GM18861 (cell line): ENCODE results near the gene ZBTB8B.
"Not testable (repeated sequence)": the region's sequence is repeated elsewhere in the genome, so short reads cannot be mapped to it uniquely, and the experiment has no call there.

Experiments used
- ATAC-seq: cut with Tn5 transposase; IDR thresholded peaks from one replicate; pipeline ENCODE4 v1.9.1; 2021; ENCODE audit not compliant: unreplicated experiment

ZBTB8B gene

DNA sequence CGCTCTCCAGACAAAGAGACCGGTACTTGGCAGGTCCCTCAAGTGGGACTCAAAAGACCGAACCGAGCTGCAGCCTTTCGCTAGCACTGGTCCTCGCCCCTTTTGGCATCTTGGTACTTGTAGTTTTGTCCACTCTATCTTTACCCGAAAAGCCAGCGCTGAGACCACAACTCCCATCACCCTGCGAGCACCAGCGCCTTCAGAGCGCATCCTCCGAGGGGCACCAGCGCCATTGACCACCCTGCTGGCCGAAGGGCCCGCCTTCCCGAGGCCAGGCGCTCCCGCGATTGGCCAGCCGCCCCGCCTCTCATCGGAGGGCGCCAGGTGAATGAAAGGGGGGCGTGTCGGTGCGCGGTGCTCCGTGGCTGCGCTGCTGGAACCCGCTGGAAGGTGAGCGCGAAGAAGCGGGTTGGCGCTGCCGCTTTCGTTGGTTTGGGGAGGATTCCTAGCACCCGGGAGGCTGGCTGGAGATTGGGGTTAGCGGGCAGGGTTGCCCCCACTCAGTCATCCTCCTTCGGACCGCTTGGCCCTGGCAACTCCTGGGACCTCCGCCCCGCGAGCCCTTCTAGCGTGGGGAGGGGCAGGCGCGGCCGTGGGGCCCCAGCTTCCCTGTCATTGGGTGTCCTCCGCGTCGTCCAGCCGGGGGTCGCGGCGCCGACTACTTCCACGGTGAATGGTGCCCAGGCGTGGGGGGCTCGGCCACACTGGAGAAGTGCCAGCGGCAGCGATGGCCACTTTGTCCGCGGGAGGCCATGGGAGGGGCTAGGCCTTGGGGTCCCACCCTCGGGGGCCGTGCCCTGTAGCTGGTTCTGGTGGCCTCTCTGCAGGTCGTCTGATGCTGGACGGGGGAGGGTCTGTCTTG, at the start of gene ZBTB8B:
Gene ZBTB8B (plus strand): TSS at position 357 of the 862 bp plus-strand sequence. CDS start 5,553 bp downstream, outside the sequence.
- ATAC-seq, result no peak

DNA sequence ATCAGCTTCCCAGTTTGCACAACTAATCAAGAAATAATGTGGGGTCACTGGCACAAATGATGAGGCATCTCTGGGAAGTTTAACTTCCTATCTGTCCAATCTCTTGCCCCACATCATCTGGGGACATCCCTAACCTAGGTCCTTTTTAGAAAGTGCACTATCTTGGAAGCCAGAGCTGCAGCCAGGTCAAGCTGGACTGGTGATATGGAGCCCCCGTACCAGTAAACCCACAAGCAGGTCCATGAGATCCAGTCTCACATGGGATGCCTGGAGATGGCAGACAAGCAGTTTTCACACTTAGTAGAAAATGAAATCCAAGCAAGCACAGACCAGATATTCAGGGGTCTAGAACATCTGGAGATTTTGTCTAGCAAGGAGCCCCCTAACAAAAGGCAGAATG, 43.1 kb upstream of the ZBTB8B start:
- ATAC-seq, result no peak

DNA sequence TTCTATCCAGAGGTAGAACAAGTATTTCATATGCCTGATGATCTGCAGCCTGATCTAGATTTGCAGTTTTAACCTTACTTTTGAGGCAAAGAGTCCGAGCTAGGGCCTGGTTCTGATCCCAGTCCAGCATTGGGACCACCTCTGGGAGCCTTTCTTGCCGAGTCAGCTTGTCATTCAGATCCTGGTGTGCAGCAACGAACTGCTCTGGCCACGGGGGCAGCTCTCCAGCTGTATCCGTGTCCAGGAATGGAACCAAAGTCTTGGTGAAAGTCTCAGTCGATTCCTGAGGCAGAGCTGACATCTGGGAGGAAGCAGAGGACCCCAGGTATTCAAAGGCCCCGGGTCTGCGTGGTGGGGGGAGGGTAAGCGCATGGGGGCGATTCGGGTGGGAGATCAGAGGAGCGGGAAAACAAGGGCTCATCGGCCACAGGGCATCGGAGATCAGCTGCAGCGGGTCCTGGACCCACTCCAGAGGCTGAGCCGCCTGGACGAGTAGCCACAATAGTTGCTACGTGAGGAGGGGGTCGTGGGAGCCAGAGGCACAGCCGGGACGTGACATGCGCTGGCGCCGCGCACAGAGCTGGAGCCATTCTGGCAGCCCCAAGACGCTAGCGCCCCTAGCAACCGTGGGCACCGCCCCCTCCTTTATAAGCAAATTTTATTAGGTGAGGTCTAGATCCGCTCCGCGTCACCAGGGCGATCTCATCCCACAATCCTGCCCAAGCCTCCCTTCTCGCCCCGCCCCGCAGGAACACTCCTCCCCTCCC, 38.2 kb upstream of the ZBTB8B start:
- no peak for ATAC-seq

DNA sequence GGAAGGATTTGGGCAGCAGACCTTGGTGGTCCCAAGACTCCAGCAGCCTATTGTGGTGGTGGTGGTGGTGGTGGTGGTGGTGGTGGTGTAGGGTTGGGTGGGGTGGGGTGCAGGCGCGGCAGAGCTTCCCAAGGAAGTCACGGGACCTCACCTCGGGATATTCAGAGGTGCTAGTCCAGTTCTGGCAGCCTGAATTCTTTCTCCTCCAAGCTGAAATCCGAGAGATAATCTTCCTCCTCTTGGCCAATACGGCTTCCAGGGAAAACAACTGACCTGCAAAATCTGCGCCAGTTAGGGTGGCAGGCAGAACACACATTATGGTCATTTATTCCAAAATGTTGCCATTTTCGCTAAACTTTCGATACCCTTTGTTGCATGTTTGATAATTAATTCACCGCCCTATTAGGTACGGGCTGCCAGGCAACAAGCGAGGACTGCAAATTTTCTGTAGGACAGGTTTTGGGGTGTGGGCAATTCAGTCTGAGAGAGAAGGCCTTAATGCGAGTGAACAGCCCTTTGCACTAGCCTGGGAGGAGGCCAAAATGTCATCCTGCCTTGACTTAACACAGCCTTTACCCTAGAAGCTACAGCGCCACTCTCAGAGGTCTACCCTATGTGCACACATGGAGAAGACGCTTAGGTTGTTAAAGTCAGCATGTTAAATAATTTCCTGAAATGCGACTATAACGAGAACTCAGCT, 37.5 kb upstream of the ZBTB8B start:
- ATAC-seq, result no peak

DNA sequence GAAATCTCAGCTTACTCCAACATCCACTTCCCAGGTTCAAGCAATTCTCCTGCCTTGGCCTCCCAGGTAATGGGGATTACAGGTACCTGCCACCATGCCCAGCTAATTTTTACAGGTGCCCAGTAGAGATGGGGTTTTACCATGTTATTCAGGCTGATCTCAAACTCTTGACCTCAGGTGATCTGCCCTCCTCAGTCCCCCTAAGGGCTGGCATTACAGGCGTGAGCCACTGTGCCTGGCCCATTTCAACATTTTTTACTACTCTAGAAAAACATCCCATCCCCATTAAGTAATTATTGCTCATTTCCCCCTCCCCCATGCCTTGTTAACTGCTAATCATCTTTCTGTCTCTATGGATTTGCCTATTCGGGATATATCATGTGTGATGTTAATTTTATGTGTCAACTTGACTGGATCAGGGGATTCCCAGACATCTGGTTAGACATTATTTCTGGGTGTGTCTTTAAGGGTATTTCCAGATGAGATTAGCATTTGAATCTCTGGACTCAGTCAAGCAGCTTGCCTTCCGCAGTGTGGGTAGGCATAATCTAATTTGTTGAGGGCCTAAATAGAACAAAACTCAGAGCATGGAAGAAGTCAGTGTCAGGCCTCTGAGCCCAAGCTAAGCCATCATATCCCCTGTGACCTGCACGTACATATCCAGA, 33.0 kb upstream of the ZBTB8B start:
- no peak for ATAC-seq

DNA sequence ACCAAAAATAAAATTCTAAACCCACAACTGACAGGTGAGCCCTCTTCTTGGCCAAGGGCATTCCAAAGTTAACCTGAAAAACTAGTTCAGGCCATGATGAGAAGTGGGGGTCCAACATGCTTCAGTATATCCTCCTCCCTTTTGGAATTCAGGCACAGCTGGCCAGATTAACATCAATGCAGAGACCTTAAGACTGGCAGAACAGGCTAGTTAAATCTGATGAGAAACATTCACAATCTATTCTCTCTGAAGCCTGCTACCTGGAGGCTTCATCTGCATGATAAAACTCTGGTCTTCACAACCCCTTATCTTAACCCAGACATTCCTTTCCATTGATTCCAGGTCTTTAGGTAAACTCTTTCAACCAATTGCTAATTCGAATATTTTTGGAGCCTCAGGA, 26.7 kb upstream of the ZBTB8B start:
- no peak for ATAC-seq

DNA sequence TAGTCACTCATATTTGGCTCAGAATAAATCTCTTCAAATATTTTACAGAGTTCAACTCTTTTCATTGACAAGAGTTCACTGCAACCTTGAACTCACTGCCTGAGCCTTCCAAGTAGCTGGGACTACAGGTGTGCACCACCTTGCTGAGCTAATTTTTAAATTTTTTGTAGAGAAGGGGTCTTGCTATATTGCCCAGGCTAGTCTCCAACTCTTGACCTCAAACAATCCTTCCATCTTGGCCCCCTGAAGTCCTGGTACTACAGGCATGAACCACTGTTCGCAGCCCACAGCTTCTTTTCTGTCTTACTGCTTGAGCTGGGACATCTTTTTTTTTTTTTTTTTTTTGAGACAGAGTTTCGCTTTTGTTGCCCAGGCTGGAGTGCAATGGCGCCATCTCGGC, 26.1 kb upstream of the ZBTB8B start:
- ATAC-seq, result not testable (repeated sequence)

DNA sequence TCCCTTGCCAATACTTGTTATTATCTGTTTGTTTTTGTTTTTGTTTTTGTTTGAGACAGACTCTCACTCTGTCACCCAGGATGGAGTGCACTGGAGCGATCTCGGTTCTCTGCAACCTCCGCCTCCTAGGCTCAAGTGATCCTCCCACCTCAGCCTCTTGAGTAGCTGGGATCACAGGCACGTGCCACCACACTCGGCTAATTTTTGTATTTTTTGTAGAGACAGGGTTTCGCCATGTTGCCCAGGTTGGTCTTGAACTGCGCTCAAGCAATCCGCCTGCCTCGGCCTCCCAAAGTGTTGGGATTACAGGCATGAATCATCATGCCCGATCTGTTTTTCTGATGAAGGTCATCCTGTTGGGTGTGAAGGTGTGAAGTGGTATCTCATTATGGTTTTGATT, 23.4 kb upstream of the ZBTB8B start:
- ATAC-seq, result not testable (repeated sequence)

DNA sequence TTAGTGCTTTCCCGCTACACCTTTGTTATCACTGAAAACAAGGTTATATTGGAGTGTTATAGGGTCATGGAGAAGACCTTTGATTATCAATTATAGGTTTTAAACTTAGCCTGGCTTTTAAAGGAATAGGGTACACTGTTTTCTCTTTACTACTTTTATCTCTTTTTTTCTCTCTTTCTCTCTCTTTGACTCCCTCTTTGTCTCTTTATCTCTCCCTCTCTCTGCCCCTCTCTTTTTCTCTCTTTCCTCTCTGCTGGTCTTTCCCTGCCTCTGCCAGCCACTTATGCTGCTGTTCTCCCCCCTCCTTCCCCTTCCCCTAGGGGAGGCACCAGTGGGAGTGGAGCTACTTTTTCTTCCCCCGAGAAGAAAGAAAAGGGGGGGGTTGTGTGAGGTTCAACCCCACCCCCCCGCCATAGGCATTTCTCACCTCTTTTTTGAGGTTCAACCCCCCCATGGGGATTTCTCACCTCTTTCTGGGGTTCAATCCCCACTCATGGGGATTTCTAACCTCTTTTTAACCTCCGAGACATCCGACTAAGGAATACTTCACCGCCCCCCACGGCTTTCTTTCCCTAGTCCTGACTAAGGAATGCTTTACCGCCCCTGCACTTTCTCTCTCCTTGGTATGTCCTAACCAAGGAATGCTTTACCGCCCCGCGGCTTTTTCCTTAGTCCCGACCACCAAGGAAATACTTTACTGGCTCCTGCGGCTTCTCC, 17.2 kb upstream of the ZBTB8B start:
- ATAC-seq, result no peak

DNA sequence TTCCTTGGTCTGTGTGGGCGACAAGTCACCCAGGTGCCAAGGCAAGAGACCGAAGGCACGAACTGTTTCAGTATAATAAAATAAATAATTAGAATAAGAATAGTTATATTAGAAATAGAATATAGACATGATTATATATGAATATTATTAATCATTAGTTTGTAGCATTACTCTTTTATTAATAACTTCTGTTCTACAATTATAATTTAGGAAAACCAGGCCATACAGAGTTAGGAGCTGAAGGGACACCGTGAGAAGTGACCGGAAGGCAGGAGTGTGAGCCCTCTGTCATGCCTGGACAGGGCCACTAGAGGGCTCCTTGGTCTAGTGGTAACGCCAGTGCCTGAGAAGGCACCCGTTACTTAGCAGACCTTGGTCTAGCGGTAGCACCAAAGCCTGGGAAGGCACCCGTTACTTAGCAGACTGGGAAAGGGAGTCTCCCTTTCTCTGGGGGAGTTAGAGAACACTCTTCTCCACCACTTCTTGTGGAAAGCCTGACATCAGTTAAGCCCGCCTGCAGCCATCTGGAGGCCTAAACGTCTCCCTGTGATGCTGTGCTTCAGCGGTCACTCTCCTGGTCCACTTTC, 16.6 kb upstream of the ZBTB8B start:
- not testable (repeated sequence) for ATAC-seq

DNA sequence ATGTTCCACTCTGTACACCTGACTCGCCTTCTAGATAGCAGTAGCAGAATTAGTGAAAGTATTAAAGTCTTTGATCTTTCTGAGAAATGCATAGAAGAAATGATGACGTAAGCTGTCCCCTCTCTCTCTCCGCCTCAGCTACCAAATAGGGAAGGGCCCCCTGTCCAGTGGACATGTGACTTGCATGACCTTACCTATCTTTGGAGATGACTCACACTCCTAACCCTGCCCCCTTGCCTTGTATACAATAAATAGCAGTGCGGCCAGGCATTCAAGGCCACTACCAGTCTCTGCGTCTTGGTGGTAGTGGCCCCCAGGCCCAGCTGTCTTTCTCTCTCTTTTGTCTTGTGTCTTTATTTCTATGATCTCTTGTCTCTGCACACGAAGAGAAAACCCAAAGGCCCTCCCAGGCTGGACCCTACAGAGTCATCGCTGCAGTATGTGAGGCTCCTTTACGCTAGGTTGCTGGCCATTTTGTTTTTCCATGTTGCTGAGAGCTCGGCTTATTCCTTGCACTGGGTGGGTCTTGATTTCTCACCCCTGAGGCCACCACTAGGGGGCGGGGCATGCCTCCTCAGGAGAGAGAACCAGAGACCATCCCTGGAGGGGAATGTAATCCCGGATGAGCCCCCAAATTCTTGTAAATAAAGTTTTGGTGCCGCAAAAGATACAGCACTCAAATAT, 16.0 kb upstream of the ZBTB8B start:
- no peak for ATAC-seq

DNA sequence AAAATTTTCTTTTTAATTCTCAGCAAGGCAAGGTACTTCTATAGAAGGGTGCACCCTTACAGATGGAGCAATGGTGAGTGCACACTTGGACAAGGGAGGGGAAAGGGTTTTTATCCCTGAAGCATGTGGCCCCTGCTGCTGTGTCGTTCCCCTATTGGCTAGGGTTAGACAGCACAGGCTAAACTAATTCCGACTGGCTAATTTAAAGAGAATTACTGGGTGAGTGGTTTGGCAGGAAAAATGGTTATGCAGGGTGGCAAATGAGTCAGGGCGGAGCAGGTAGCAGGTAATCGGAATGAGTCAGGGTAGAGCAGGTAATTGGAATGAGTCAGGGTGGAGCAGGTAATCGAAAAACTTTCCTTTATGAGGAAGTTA, 15.4 kb upstream of the ZBTB8B start:
- not testable (repeated sequence) for ATAC-seq

DNA sequence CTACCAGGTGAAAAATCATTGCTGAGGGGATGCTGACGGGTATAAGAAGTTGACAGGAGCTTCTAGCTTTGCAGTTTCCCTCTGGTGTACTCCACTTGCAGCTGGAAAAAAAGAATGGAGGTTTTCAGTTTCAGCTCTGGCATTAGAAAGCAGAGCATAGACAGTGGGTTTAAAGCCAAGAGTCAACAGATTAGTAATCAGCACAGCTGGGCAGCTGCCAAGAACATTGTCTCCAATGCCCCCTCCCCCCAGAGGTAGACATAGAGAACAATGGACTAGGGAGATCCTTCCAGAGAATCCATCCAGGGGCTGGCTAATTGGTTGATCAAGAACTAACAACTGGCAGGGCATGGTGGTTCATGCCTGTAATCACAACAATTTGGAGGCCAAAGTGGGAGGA, 10.1 kb upstream of the ZBTB8B start:
- ATAC-seq, result no peak

DNA sequence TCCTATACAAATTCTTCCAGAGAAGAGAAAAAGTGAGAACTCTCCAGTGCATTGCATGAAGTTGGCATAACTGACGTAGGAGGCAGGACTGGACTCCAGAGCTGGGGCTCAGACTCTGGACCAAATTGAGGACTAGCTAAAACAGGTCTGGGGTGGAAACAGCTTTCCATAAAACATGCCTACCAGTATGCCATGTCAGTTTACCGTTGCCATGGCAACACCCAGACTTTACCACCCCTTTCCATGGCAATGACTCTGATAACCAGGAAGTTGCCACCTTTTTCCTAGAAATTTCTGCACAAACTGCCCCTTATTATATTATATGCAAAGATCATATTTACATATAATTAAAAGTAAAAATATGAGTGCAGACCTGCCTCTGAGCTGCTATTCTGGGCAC, 8.9 kb upstream of the ZBTB8B start:
- no peak for ATAC-seq

DNA sequence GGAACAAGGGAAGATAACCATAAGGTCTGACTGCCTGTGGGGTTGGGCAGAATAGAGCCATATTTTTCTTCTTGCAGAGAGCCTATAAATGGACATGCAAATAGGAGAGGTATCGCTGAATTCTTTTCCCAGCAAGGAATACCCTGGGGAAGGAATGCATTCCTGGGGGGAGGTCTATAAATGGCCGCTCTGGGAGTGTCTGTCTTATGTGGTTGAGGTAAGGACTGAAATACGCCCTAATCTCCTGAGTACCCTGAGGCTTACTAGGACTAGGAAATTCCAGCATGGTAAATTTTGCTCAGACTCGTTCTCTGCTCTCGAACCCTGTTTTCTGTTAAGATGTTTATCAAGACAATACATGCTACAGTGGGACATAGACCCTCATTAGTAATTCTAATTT, 6.1 kb upstream of the ZBTB8B start:
- not testable (repeated sequence) for ATAC-seq

DNA sequence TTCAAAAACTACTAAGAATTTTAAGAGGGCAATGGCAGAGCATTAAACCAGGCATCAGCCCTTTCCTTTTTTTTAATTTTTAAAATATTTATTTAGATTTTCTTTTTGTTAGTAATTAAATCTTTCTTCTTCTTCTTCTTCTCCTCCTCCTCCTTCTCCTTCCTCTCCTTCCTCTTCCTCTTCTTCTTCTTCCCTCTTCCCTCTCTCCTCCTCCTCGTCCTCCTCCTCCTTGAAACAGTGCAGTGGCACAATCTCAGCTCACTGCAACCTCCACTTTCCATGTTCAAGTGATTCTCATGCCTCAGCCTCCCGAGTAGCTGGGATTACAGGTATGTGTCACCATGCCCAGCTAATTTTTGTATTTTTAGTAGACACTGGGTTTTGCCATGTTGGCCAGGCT, 1.9 kb upstream of the ZBTB8B start:
- not testable (repeated sequence) for ATAC-seq

DNA sequence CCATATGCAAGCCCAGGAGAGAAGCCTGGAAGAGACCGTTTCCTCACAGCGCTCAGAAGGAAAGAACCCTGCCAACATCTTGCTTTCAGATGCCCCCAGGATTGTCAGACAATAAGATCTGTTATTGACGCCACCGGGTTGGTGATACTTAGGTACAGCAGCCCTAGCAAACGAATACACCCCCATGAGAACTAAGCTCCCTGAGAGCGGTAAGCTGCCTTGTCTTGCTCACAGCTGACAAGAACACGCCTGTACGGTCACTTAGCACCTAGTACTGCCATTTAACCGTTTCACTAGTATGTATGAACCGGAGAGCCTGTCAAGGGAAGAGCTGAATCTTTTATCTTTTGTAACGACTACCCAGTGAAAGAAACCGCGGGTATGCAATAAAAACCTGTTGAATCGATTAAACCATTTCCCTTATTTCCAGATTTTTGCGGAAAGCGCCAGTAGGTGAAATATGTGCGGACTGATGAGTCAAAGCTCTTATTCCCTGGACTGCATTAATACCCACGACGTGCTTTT, 619 bp upstream of the ZBTB8B start:
- no peak for ATAC-seq

DNA sequence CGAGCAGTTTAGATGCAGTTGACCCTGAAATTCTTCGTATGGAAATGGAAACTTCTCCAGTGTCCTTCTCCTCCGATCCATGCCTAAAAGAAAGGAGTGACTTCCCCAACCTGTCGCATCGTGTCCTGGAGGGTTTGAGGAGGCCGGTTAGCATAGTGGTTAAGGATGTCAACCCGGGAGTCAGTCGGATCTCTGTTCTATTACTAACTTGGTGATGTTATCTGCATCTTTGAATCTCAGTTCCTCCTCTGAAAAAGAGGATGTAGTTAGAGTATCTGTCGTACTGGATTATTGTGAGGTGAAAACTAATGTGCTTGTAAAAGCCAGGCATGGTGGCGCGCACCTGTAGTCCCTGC, 684 bp downstream of the ZBTB8B start:
- ATAC-seq, result no peak

DNA sequence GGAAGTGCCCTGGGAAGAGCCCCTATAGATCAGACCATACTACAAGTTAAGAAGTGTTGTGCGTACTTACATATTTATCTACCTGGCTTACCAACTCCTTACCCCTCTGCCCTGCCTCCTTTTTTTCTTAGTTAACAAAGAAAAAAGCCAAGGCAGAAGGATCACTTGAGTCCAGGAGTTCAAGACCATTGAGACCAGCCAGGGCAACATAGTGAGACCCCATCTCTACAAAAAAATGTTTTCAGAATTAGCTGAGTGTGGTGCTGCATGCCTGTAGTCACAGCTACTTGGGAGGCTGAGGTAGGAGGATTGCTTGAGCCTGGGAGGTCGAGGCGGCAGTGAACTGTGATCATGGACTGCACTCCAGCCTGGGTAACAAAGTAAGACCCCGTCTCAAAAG, 1.9 kb downstream of the ZBTB8B start:
- ATAC-seq, result no peak
